AG04449 (cell line): Measurements from ENCODE around the gene SORCS1.

Experiments
- CTCF ChIA-PET: fragments of 350-600 bp; formaldehyde crosslinking; extraction: SDS; loops from one replicate; lab custom pipeline; 2021; ENCODE audit warnings: antibody characterized with exemption; lab: Yijun Ruan, JAX
- POLR2A ChIA-PET: fragments of 400-600, 350-600 bp; formaldehyde crosslinking; extraction: SDS; loops from one replicate; lab custom pipeline; 2020; ENCODE audit warnings: antibody characterized with exemption, inconsistent platforms; lab: Yijun Ruan, JAX
- DNase-seq: peaks from one replicate; pipeline ENCODE4 v3.0.0-alpha.2; 2010; ENCODE audit warnings: low read depth, low spot score
- H3K4me3 ChIP-seq: 2 replicates; pipeline ENCODE4 v1.5.1; 2011; ENCODE audit warnings: low read depth, mild to moderate bottlenecking, control low read depth, low read length
- CTCF ChIP-seq: IDR thresholded peaks from one replicate; pipeline ENCODE4 v1.5.1; 2011; ENCODE audit warnings: mild to moderate bottlenecking, moderate library complexity, low read length, control low read depth, inconsistent platforms; ENCODE audit not compliant: insufficient read depth; ENCODE audit errors: missing control alignments

Gene SORCS1

GRCh38 chr10:106765928-106766327 lies 398.6 kb downstream of the SORCS1 start:
- CTCF ChIA-PET, result no interaction called here
- POLR2A ChIA-PET, result no interaction called here
- no peak for TF ChIP-seq CTCF
- no peak for DNase-seq
- H3K4me3 ChIP-seq, result no peak overlapping the region

GRCh38 chr10:106765241-106765754 lies 399.2 kb downstream of the SORCS1 start:
- no peak overlapping the region for H3K4me3 ChIP-seq
- no peak for TF ChIP-seq CTCF
- ChIA-PET CTCF (no interaction called here), POLR2A (no interaction called here)
- DNase-seq, result no peak

GRCh38 chr10:106764360-106764759 lies 400.1 kb downstream of the SORCS1 start:
- POLR2A ChIA-PET, result no interaction called here
- TF ChIP-seq CTCF, result no peak
- CTCF ChIA-PET, result no interaction called here
- DNase-seq, result no peak
- no peak overlapping the region for H3K4me3 ChIP-seq

GRCh38 chr10:106761906-106762305 lies 402.6 kb downstream of the SORCS1 start:
- ChIA-PET POLR2A (no interaction called here), CTCF (no interaction called here)
- H3K4me3 ChIP-seq, result no peak overlapping the region
- no peak for DNase-seq
- TF ChIP-seq CTCF, result no peak

GRCh38 chr10:106757521-106757920 lies 407.0 kb downstream of the SORCS1 start:
- DNase-seq, result no peak
- ChIA-PET POLR2A (no interaction called here), CTCF (no interaction called here)
- no peak for TF ChIP-seq CTCF
- no peak overlapping the region for H3K4me3 ChIP-seq

- CTCF ChIA-PET, result no interaction called here
- H3K4me3 ChIP-seq, result no peak overlapping the region
- no peak for DNase-seq
- no peak for TF ChIP-seq CTCF
- POLR2A ChIA-PET, result no interaction called here
Measured at GRCh38 chr10:106751091-106751490, 413.4 kb downstream of the SORCS1 start.
